SK-N-SH treated with all-trans-retinoic acid at 6 μM for 48 hours (cell line): ENCODE data around the gene BRINP3.

Experiments used
- ATAC-seq: fragments of 200-7000 bp; cut with Tn5 transposase; 3 replicates; pipeline ENCODE4 v1.9.1; 2020; ENCODE audit warnings: mild to moderate bottlenecking, moderate library complexity
- ARNTL ChIP-seq: fragments of 450-650 bp; formaldehyde crosslinking; IDR thresholded peaks from 2 replicates; pipeline ENCODE4 v1.5.0; 2020; ENCODE audit warnings: low read depth, mild to moderate bottlenecking, moderate library complexity, borderline replicate concordance
- BACH2 ChIP-seq: fragments of 250-450 bp; sonication (Bioruptor Pico); IDR thresholded peaks from 2 replicates; pipeline ENCODE4 v1.9.0; 2021; ENCODE audit warnings: mild to moderate bottlenecking, borderline replicate concordance
- CREB5 ChIP-seq: fragments of 250-450 bp; sonication (Bioruptor Pico); IDR thresholded peaks from 2 replicates; pipeline ENCODE4 v1.5.1; 2020; ENCODE audit warnings: low read depth, mild to moderate bottlenecking, moderate library complexity
- CSDC2 ChIP-seq: fragments of 250-450 bp; sonication (Bioruptor Pico); IDR thresholded peaks from 2 replicates; pipeline ENCODE4 v1.5.0; 2020; ENCODE audit warnings: mild to moderate bottlenecking, moderate library complexity
- CSRNP3 ChIP-seq: fragments of 250-450 bp; sonication (Bioruptor Pico); IDR thresholded peaks from 2 replicates; pipeline ENCODE4 v1.5.1; 2021; ENCODE audit warnings: mild to moderate bottlenecking, moderate library complexity
- GLIS3 ChIP-seq: fragments of 250-450 bp; sonication (Bioruptor Pico); IDR thresholded peaks from 2 replicates; pipeline ENCODE4 v1.5.0; 2020; ENCODE audit warnings: mild to moderate bottlenecking, moderate library complexity
- ISL1 ChIP-seq: fragments of 250-450 bp; sonication (Bioruptor Pico); IDR thresholded peaks from 2 replicates; pipeline ENCODE4 v2.1.2; 2022; ENCODE audit warnings: mild to moderate bottlenecking, moderate library complexity
- OSR1 ChIP-seq: fragments of 250-450 bp; sonication (Bioruptor Pico); IDR thresholded peaks from 2 replicates; pipeline ENCODE4 v1.8.0; 2022; ENCODE audit warnings: moderate library complexity, mild to moderate bottlenecking, inconsistent platforms
- PATZ1 ChIP-seq: fragments of 250-450 bp; sonication (Bioruptor Pico); IDR thresholded peaks from 2 replicates; pipeline ENCODE4 v1.8.0; 2020; ENCODE audit warnings: mild to moderate bottlenecking, moderate library complexity, borderline replicate concordance
- POU6F1 ChIP-seq: fragments of 250-450 bp; sonication (Bioruptor Pico); IDR thresholded peaks from 2 replicates; pipeline ENCODE4 v1.8.0; 2021; ENCODE audit warnings: low read depth, mild to moderate bottlenecking, moderate library complexity, borderline replicate concordance
- PPARA ChIP-seq: fragments of 250-450 bp; sonication (Bioruptor Pico); IDR thresholded peaks from 2 replicates; pipeline ENCODE4 v1.5.0; 2020; ENCODE audit warnings: mild to moderate bottlenecking, borderline replicate concordance
- RARB ChIP-seq: fragments of 250-450 bp; sonication (Bioruptor Pico); IDR thresholded peaks from 2 replicates; pipeline ENCODE4 v1.8.0; 2021; ENCODE audit warnings: mild to moderate bottlenecking, moderate library complexity
- SNAI2 ChIP-seq: fragments of 250-450 bp; sonication (Bioruptor Pico); IDR thresholded peaks from 2 replicates; pipeline ENCODE4 v1.5.0; 2020; ENCODE audit warnings: mild to moderate bottlenecking, moderate library complexity
- TCF4 ChIP-seq: fragments of 250-450 bp; sonication (Bioruptor Pico); IDR thresholded peaks from 2 replicates; pipeline ENCODE4 v1.8.0; 2021; ENCODE audit warnings: mild to moderate bottlenecking, moderate library complexity, borderline replicate concordance
- TOX ChIP-seq: fragments of 250-450 bp; sonication (Bioruptor Pico); IDR thresholded peaks from 2 replicates; pipeline ENCODE4 v1.8.0; 2021; ENCODE audit warnings: mild to moderate bottlenecking, moderate library complexity, borderline replicate concordance
- TSHZ2 ChIP-seq: fragments of 250-450 bp; sonication (Bioruptor Pico); IDR thresholded peaks from 2 replicates; pipeline ENCODE4 v1.5.0; 2020; ENCODE audit warnings: mild to moderate bottlenecking, moderate library complexity
- ZC3H10 ChIP-seq: fragments of 250-450 bp; sonication (Bioruptor Pico); IDR thresholded peaks from 2 replicates; pipeline ENCODE4 v1.5.1; 2021; ENCODE audit warnings: mild to moderate bottlenecking, moderate library complexity
- ZFP3 ChIP-seq: fragments of 250-450 bp; sonication (Bioruptor Pico); IDR thresholded peaks from 2 replicates; pipeline ENCODE4 v1.5.0; 2020; ENCODE audit warnings: mild to moderate bottlenecking, moderate library complexity
- ZNF565 ChIP-seq: fragments of 450-650 bp; formaldehyde crosslinking; conservative IDR thresholded peaks from 2 replicates; pipeline ENCODE4 v1.5.0; 2020; ENCODE audit warnings: low read depth, mild to moderate bottlenecking, moderate library complexity
- ZNF70 ChIP-seq: fragments of 450-650 bp; formaldehyde crosslinking; IDR thresholded peaks from 2 replicates; pipeline ENCODE4 v1.5.0; 2020; ENCODE audit warnings: mild to moderate bottlenecking, moderate library complexity
- ZNF8 ChIP-seq: fragments of 450-650 bp; formaldehyde crosslinking; IDR thresholded peaks from 2 replicates; pipeline ENCODE4 v1.5.0; 2020; ENCODE audit warnings: mild to moderate bottlenecking, moderate library complexity

BRINP3 gene

GRCh38 chr1:190274721-190275120 lies 202.9 kb downstream of the BRINP3 start:
- TF ChIP-seq GLIS3 (CRISPR knock-in tag): no peak
- no peak for TF ChIP-seq ZC3H10
- no peak for TF ChIP-seq BACH2 (CRISPR knock-in tag)
- TF ChIP-seq SNAI2 (CRISPR knock-in tag): no peak
- TF ChIP-seq OSR1 (CRISPR knock-in tag): no peak
- TF ChIP-seq TCF4 (CRISPR knock-in tag): no peak
- TF ChIP-seq ZNF8 (CRISPR knock-in tag): no peak
- no peak for TF ChIP-seq ZNF565 (CRISPR knock-in tag)
- no peak for TF ChIP-seq CSDC2
- no peak for TF ChIP-seq PPARA (CRISPR knock-in tag)
- TF ChIP-seq ARNTL (CRISPR knock-in tag): no peak
- TF ChIP-seq ZNF70 (CRISPR knock-in tag): no peak
- TF ChIP-seq PATZ1 (CRISPR knock-in tag): no peak
- no peak for ATAC-seq

GRCh38 chr1:190273161-190273560 lies 204.5 kb downstream of the BRINP3 start:
- no peak for TF ChIP-seq ISL1
- no peak for TF ChIP-seq ZC3H10
- no peak for TF ChIP-seq POU6F1 (CRISPR knock-in tag)
- TF ChIP-seq TOX (CRISPR knock-in tag): no peak
- no peak for TF ChIP-seq ZFP3 (CRISPR knock-in tag)
- no peak for TF ChIP-seq PATZ1 (CRISPR knock-in tag)
- no peak for TF ChIP-seq SNAI2 (CRISPR knock-in tag)
- TF ChIP-seq TSHZ2 (CRISPR knock-in tag): no peak
- no peak for TF ChIP-seq ZNF70 (CRISPR knock-in tag)
- no peak for TF ChIP-seq ARNTL (CRISPR knock-in tag)
- no peak for TF ChIP-seq TCF4 (CRISPR knock-in tag)
- TF ChIP-seq ZNF565 (CRISPR knock-in tag): no peak
- TF ChIP-seq PPARA (CRISPR knock-in tag): no peak
- TF ChIP-seq GLIS3 (CRISPR knock-in tag): no peak
- TF ChIP-seq RARB (CRISPR knock-in tag): no peak
- ATAC-seq: no peak

- ATAC-seq: no peak
- TF ChIP-seq POU6F1 (CRISPR knock-in tag) (no peak), CREB5 (no peak), ZNF8 (CRISPR knock-in tag) (no peak), SNAI2 (CRISPR knock-in tag) (no peak), ZFP3 (CRISPR knock-in tag) (no peak), CSRNP3 (no peak), CSDC2 (no peak), GLIS3 (CRISPR knock-in tag) (no peak), PPARA (CRISPR knock-in tag) (no peak), ARNTL (CRISPR knock-in tag) (no peak), TCF4 (CRISPR knock-in tag) (no peak)
Observed at GRCh38 chr1:190262538-190262937, 215.1 kb downstream of the BRINP3 start.
